GM10266 (cell line): ENCODE data around the gene RCOR2.

Experiments
- DNase-seq: peaks from one replicate; pipeline ENCODE4 v3.0.0; 2012; ENCODE audit errors: extremely low spot score
- TF ChIP-seq, protein P1 (sequence below): IDR thresholded peaks from 2 replicates; pipeline ENCODE4 v1.5.1; 2012; ENCODE audit warnings: mild to moderate bottlenecking, low read depth; ENCODE audit not compliant: control insufficient read depth, insufficient read depth; ENCODE audit errors: missing control alignments

RCOR2 gene

DNA sequence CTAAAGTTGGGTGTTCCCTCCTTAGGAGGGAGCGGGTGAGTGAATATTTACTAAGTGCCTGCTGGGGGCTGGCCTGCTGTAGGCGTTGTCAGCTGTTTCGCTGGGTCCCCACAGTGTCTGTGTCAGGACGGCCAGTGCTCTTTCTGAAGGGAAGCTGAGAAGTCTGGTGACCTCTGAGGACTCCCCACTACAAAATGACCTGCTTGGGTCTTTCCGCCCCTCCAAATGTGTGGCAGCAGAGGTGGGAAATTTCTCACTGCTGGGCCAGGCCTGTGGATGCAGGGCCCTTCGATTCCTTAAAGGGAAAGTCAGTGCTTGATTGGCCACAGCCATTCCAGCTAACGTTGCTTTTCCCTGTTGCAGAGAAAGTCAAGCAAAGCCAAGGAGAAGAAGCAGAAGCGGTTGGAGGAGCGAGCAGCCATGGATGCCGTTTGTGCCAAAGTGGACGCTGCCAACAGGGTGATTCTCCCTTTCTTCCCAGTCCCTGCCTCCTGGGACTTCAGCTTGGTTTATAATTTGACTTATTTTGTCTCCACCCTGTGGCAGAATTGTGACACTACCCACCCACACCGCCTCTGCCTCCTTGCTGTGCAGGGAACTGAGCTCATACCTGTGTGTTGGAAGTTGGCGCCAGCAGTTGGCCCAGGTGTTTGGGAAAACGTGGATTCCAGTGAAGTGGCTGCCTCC lies 28.7 kb upstream of the RCOR2 start:
- TF ChIP-seq, protein P1, sequence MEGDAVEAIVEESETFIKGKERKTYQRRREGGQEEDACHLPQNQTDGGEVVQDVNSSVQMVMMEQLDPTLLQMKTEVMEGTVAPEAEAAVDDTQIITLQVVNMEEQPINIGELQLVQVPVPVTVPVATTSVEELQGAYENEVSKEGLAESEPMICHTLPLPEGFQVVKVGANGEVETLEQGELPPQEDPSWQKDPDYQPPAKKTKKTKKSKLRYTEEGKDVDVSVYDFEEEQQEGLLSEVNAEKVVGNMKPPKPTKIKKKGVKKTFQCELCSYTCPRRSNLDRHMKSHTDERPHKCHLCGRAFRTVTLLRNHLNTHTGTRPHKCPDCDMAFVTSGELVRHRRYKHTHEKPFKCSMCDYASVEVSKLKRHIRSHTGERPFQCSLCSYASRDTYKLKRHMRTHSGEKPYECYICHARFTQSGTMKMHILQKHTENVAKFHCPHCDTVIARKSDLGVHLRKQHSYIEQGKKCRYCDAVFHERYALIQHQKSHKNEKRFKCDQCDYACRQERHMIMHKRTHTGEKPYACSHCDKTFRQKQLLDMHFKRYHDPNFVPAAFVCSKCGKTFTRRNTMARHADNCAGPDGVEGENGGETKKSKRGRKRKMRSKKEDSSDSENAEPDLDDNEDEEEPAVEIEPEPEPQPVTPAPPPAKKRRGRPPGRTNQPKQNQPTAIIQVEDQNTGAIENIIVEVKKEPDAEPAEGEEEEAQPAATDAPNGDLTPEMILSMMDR = peak; percentile 74
- peak; percentile 58 for DNase-seq

DNA sequence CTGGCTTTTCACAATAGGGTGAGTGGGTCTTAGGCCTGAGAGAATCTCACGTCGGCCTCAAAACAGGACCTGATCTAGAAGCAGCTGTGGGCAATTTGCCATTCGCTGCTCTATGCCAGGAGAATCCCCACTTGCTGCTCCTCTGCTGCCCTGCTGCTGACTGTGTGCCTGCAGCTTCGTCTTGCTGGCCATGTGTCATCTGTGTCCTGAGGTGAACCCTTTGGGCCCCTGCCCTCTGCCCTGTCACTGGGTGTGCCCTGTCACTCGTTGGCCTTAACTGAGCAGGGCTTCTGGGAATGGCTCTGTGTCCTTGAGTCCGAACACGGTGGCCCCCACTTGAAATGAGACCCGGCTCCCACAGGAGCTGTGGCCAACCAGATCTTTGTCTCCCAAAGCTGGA lies 28.0 kb upstream of the RCOR2 start:
- TF ChIP-seq, protein P1 = no peak
- no peak for DNase-seq

- no peak for DNase-seq
- TF ChIP-seq, protein P1 = no peak
Measured at GRCh38 chr11:63942803-63943202, 25.8 kb upstream of the RCOR2 start.

- DNase-seq = no peak
- TF ChIP-seq, protein P1 = no peak
Measured at GRCh38 chr11:63941901-63942300, 24.9 kb upstream of the RCOR2 start.

DNA sequence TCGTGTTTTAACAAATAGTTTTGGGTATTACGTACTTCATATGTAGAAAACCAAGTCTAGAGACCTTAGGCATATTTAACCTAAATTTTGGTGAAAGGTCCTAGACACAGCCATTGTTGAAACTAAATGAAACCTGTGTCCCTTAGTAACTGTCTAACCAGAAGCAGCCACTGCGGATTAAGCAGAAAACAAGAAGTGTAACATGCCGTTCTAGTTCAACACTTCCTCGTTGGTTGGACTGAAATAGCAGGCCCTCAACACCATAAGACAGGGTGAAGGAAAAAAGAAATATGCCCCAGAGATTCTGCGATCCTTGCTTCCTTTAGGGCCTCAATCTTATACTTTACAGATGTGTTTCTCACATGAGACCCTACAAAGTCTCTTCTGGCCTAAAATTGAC lies 23.8 kb upstream of the RCOR2 start:
- TF ChIP-seq, protein P1 = no peak
- DNase-seq = no peak

GRCh38 chr11:63939397-63939891 lies 22.5 kb upstream of the RCOR2 start:
- TF ChIP-seq, protein P1 = no peak
- no peak for DNase-seq
